HT-29 (cell line): Measurements from ENCODE around the gene CSMD2. TPM values are rescaled to one million over a fixed set of nuclear protein-coding genes. Genes with fewer than 3 reads are reported as not detected.

Source experiments
- DNase-seq: peaks from one replicate; pipeline ENCODE4 v3.0.0-alpha.2; 2015; ENCODE audit warnings: low spot score
- small RNA-seq: library from RNA; depleted of rRNA; stranded (forward); fragments of <200 nt; gene quantifications from one replicate; pipeline ENCODE3, GENCODE V24; 2014
- total RNA-seq: library from RNA; depleted of rRNA; stranded (reverse); fragments of >200 nt; shearing (Covaris generic); gene quantifications from 2 replicates; pipeline ENCODE4 v1.2.3, GENCODE V29; 2014; rRNA removed

The CSMD2 gene
- total RNA-seq, 1 experiment from 2014 or later: not detected

DNA sequence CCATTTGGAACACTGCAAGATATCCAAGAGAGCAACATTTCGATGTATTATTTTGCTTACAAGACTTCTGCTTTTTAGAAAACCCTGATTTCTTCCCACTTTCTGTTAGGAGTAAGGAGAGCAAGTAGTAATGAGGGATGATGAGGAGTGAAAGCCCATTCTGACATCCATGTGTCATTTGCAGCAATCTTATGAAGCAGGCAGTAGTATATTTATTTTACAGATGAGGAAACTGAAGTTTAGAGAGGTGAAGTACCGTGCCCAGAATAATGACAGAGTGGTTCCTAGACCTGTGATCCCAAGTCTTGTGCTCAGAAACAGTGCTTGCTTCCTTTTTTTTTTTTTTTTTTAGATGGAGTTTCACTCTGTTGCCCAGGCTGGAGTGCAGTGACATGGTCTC, 699.7 kb downstream of the CSMD2 start:
- DNase-seq: no peak

GRCh38 chr1:33464552-33464951, 700.5 kb downstream of the CSMD2 start:
- no peak for DNase-seq

Small RNA genes lying within 50 kb of the gene (small RNA-seq; reads per million reads assigned to genes)
- gene RNA5SP42: 3.1 reads per million, percentile 75 among the genes with 10 or more reads in this experiment

Other genes with a start within 250 kb of the CSMD2 start
- gene C1orf94, start 11.7 kb upstream of the CSMD2 start, total RNA-seq: not detected in 2 replicates